Keratinocyte (primary cell): ENCODE measurements around the gene FOXI1. TPM values are rescaled to one million over a fixed set of nuclear protein-coding genes. Genes with fewer than 3 reads are reported as not detected.

Experiments used
- DNase-seq: peaks from one replicate; pipeline ENCODE4 v3.0.0-alpha.2; 2011; ENCODE audit warnings: low read depth, missing footprints, low spot score
- FAIRE-seq: peaks from 2 replicates; lab custom pipeline; 2011; peaks lifted over from hg19 to GRCh38; lab: Jason Lieb, UNC
- H2AFZ ChIP-seq: 2 replicates; pipeline ENCODE4 v1.6.0; 2012; ENCODE audit warnings: low read length, control low read depth, inconsistent platforms; ENCODE audit not compliant: control insufficient read depth
- H3K27ac ChIP-seq: 2 replicates; pipeline ENCODE4 v1.5.1; 2011; ENCODE audit warnings: low read length; ENCODE audit not compliant: control insufficient read depth, insufficient read depth
- H3K27me3 ChIP-seq: 3 replicates; pipeline ENCODE4 v1.6.0; 2011; ENCODE audit warnings: low read length; ENCODE audit not compliant: control insufficient read depth, insufficient read depth; ENCODE audit errors: extremely low read depth
- H3K36me3 ChIP-seq, 2 experiments: 2 replicates in 1 of 2; 3 replicates in 1 of 2; pipeline ENCODE4 v1.5.1; 2011; ENCODE audit warnings: low read length in 2 of 2, mild to moderate bottlenecking in 1 of 2; ENCODE audit not compliant: control insufficient read depth in 2 of 2, insufficient read depth in 2 of 2; ENCODE audit errors: extremely low read depth in 1 of 2
- H3K4me1 ChIP-seq: 3 replicates; pipeline ENCODE4 v1.5.1; 2011; ENCODE audit warnings: low read length; ENCODE audit not compliant: control insufficient read depth, insufficient read depth; ENCODE audit errors: extremely low read depth
- H3K4me2 ChIP-seq: 3 replicates; pipeline ENCODE4 v1.6.0; 2011; ENCODE audit warnings: low read depth, low read length; ENCODE audit not compliant: control insufficient read depth, insufficient read depth; ENCODE audit errors: extremely low read depth
- H3K4me3 ChIP-seq, 3 experiments: fragments of 200-600 bp in 1 of 3; sonication (generic) in 1 of 3; 2 replicates in 2 of 3; 3 replicates in 1 of 3; pipeline ENCODE4 v1.5.1; 2011 to 2016; ENCODE audit warnings: low read length in 3 of 3, mild to moderate bottlenecking in 3 of 3, control low read depth in 2 of 3, inconsistent platforms in 1 of 3, low read depth in 1 of 3, mixed read lengths in 1 of 3, mixed run types in 1 of 3, moderate library complexity in 1 of 3; ENCODE audit not compliant: control insufficient read depth in 2 of 3, insufficient read depth in 2 of 3; ENCODE audit errors: extremely low read depth in 1 of 3
- H3K79me2 ChIP-seq: 2 replicates; pipeline ENCODE4 v1.6.0; 2012; ENCODE audit warnings: low read length; ENCODE audit not compliant: control insufficient read depth, insufficient read depth
- H3K9ac ChIP-seq: 3 replicates; pipeline ENCODE4 v1.6.0; 2011; ENCODE audit warnings: low read length; ENCODE audit not compliant: control insufficient read depth, insufficient read depth; ENCODE audit errors: extremely low read depth
- H3K9me1 ChIP-seq: 3 replicates; pipeline ENCODE4 v1.6.0; 2011; ENCODE audit warnings: low read length; ENCODE audit not compliant: control insufficient read depth, insufficient read depth; ENCODE audit errors: extremely low read depth
- H3K9me3 ChIP-seq: 2 replicates; pipeline ENCODE4 v1.5.1; 2012; ENCODE audit warnings: low read depth, low read length; ENCODE audit not compliant: control insufficient read depth
- H4K20me1 ChIP-seq: 3 replicates; pipeline ENCODE4 v1.6.0; 2011; ENCODE audit warnings: low read length; ENCODE audit not compliant: control insufficient read depth, insufficient read depth; ENCODE audit errors: extremely low read depth
- CTCF ChIP-seq, 3 experiments: IDR thresholded peaks in 1 of 3; conservative IDR thresholded peaks in 1 of 3; optimal IDR thresholded peaks in 1 of 3; 2 replicates in 2 of 3; 3 replicates in 1 of 3; pipeline versions ENCODE3 to v1.5.1; 2011; ENCODE audit warnings: low read length in 3 of 3, mild to moderate bottlenecking in 3 of 3, moderate library complexity in 2 of 3, control low read depth in 1 of 3, inconsistent platforms in 1 of 3; ENCODE audit not compliant: insufficient read depth in 2 of 3; ENCODE audit errors: extremely low read depth in 1 of 3
- EZH2 ChIP-seq: IDR thresholded peaks from one replicate; pipeline ENCODE4 v1.6.1; 2012; ENCODE audit warnings: inconsistent platforms, mild to moderate bottlenecking, low read length, moderate library complexity
- dilution Hi-C: fragments of 300-500 bp; cut with MboI; formaldehyde crosslinking; loops from one replicate; pipeline ENCODE4 v1.7.0; 2020; ENCODE audit warnings: low sequenced_read_pairs; ENCODE audit not compliant: extremely low pct_ligation_motif_present
- polyA plus RNA-seq, 5 experiments: library from polyadenylated mRNA; depleted of rRNA in 3 of 5; stranded (reverse) in 3 of 5; stranded (forward) in 1 of 5; unstranded in 1 of 5; fragments of >200 nt; gene quantifications; 1 replicate in 1 of 5; 2 replicates in 3 of 5; 3 replicates in 1 of 5; pipeline versions ENCODE4 v1.2.1 to v1.2.3, GENCODE V29; 2011 to 2012; ENCODE audit warnings: missing spikeins in 2 of 5, low read depth in 1 of 5, low replicate concordance in 1 of 5

Gene FOXI1
- polyA plus RNA-seq, 1 donor (not counting 4 experiments of a cell fraction or from before 2014, with no cell fraction given) = not detected

- dilution Hi-C loops = no loop called here
- Histone ChIP-seq H3K4me2 (no peak overlapping the region), H2AFZ (no peak overlapping the region), H4K20me1 (no peaks in the 10 kb centered on the region), H3K4me1 (no peaks in the 10 kb centered on the region), H3K9ac (no peak overlapping the region), H3K36me3 (no peaks in the 10 kb centered on the region), H3K9me1 (no peaks in the 10 kb centered on the region), H3K27ac (no peak overlapping the region), H3K79me2 (no peaks in the 10 kb centered on the region), H3K9me3 (no peaks in the 10 kb centered on the region), H3K4me3 (no peak overlapping the region), H3K27me3 (no peaks in the 10 kb centered on the region)
- DNase-seq (no peak), FAIRE-seq (no peak)
- TF ChIP-seq CTCF (optimal IDR thresholded peaks at IDR 0.05 in 1 of 3, IDR thresholded peaks at IDR 0.05 in 1 of 3, conservative IDR thresholded peaks at IDR 0.05 in 1 of 3; ENCODE audit: extremely low read depth in 1 of 3, insufficient read depth in 2 of 3, low read length in 3 of 3) (no peak), EZH2 (no peak)
These were observed 38.5 kb upstream of the FOXI1 start for GRCh38 chr5:170067152-170067551.

GRCh38 chr5:170067574-170068170 is 38.0 kb upstream of the FOXI1 start:
- Histone ChIP-seq H3K27ac (no peak overlapping the region), H3K36me3 (no peaks in the 10 kb centered on the region), H3K9ac (no peak overlapping the region), H3K4me3 (no peak overlapping the region), H3K4me2 (no peak overlapping the region), H3K4me1 (no peaks in the 10 kb centered on the region), H3K9me1 (no peaks in the 10 kb centered on the region), H3K9me3 (no peaks in the 10 kb centered on the region), H4K20me1 (no peaks in the 10 kb centered on the region), H3K79me2 (no peaks in the 10 kb centered on the region), H2AFZ (no peak overlapping the region), H3K27me3 (no peaks in the 10 kb centered on the region)
- dilution Hi-C loops = no loop called here
- no peak for FAIRE-seq
- TF ChIP-seq CTCF (optimal IDR thresholded peaks at IDR 0.05 in 1 of 3, IDR thresholded peaks at IDR 0.05 in 1 of 3, conservative IDR thresholded peaks at IDR 0.05 in 1 of 3; ENCODE audit: extremely low read depth in 1 of 3, insufficient read depth in 2 of 3, low read length in 3 of 3) (no peak), EZH2 (no peak)
- no peak for DNase-seq
